Measurements from ENCODE around the gene TENM3. TPM values are rescaled to one million over a fixed set of nuclear protein-coding genes. Genes with fewer than 3 reads are reported as not detected.

TENM3 gene
- total and polyA plus RNA-seq, 12 donors = 0.20 to 6.6 (median 3.5) TPM

GRCh38 chr4:182400081-182400480, 156.9 kb downstream of the TENM3 start:
- Histone ChIP-seq H3K27ac (no peak overlapping the region), H3K4me1 (no peaks in the 10 kb centered on the region), H3K36me3 (no peaks in the 10 kb centered on the region), H3K9me3 (no peaks in the 10 kb centered on the region), H3K27me3 (peaks cover 0 to 5% (median 0%) of the 10 kb centered on the region in 7 donors), H3K4me3 (no peak overlapping the region)
- no peak for DNase-seq
- WGBS, 2 donors = 85 to 89% methylated on average over 1 of the region's 1 CpG
- intact Hi-C loops (cut with DNase I) = no loop called here
- TF ChIP-seq CTCF (IDR thresholded peaks at IDR 0.05) = no peak
- ATAC-seq = no peak

- H3K36me3 ChIP-seq = no peaks in the 10 kb centered on the region
- H3K4me3 ChIP-seq = no peak overlapping the region
- 88% methylated on average over 7 of the region's 7 CpGs for WGBS, 2 donors
- peaks cover 0 to 3% (median 0%) of the 10 kb centered on the region in 7 donors for H3K27me3 ChIP-seq
- intact Hi-C loops (cut with DNase I) = no loop called here
- no peak for DNase-seq
- H3K27ac ChIP-seq = no peak overlapping the region
- no peak for TF ChIP-seq CTCF (IDR thresholded peaks at IDR 0.05)
- ATAC-seq = no peak
- no peaks in the 10 kb centered on the region for H3K4me1 ChIP-seq
- no peaks in the 10 kb centered on the region for H3K9me3 ChIP-seq
These were observed 157.6 kb downstream of the TENM3 start for GRCh38 chr4:182400790-182401189.

GRCh38 chr4:182404376-182404775, 161.2 kb downstream of the TENM3 start:
- intact Hi-C loops (cut with DNase I) = no loop called here
- 61 to 74% methylated on average over 7 of the region's 7 CpGs for WGBS, 2 donors
- DNase-seq (no peak), ATAC-seq (no peak)
- Histone ChIP-seq H3K4me1 (no peaks in the 10 kb centered on the region), H3K27ac (no peak overlapping the region), H3K27me3 (no peaks in the 10 kb centered on the region), H3K4me3 (no peak overlapping the region), H3K9me3 (no peaks in the 10 kb centered on the region), H3K36me3 (no peaks in the 10 kb centered on the region)
- TF ChIP-seq CTCF (IDR thresholded peaks at IDR 0.05) = no peak

GRCh38 chr4:182405087-182405486, 161.9 kb downstream of the TENM3 start:
- intact Hi-C loops (cut with DNase I) = no loop called here
- ATAC-seq (no peak), DNase-seq (no peak)
- WGBS, 2 donors = 84 to 93% methylated on average over 11 of the region's 11 CpGs
- Histone ChIP-seq H3K4me3 (no peak overlapping the region), H3K4me1 (no peaks in the 10 kb centered on the region), H3K36me3 (no peaks in the 10 kb centered on the region), H3K9me3 (no peaks in the 10 kb centered on the region), H3K27me3 (peaks cover 0 to 2% (median 0%) of the 10 kb centered on the region in 7 donors), H3K27ac (no peak overlapping the region)
- no peak for TF ChIP-seq CTCF (IDR thresholded peaks at IDR 0.05)
